GM12874 (cell line): ENCODE data around the gene TAC3.

Experiments
- CTCF ChIP-seq: IDR thresholded peaks from 2 replicates; pipeline ENCODE4 v1.5.1; 2011; ENCODE audit warnings: low read depth, mild to moderate bottlenecking, control low read depth, low read length, moderate library complexity; ENCODE audit not compliant: insufficient read depth

The TAC3 gene

GRCh38 chr12:56991319-56992246 lies 24.7 kb downstream of the TAC3 start:
- no peak for TF ChIP-seq CTCF

DNA sequence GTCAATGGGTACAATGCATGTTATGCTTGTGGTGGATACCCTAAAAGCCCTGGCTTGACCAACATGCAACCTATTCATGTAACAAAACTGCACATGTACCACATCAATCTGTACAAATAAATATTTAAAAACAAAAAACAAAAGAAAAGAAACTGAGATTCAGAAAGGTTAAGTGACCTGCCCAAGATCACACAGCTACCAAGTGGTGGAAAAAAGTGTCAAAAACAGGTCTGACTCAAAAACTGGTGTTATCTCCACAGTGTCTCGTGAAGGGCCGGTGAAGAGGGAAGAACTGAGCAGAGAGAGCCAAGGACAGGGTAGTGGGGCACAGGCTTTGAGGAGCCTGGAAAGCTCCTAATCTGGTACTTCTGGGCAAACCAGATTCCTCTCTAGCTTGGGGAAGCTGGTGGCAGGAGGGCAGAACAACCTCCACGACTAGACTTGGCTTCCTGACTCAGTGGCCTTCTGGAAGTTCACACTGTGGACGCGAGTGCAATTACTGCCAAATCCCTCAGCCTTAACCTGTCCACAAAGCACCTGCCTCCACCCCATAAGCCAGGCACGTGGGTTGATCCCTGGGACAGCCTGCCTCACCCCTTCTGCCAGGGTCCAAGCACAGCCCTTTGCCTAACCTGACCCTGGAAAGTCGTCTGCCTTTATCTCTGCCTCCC lies 25.5 kb downstream of the TAC3 start:
- TF ChIP-seq CTCF, result no peak

DNA sequence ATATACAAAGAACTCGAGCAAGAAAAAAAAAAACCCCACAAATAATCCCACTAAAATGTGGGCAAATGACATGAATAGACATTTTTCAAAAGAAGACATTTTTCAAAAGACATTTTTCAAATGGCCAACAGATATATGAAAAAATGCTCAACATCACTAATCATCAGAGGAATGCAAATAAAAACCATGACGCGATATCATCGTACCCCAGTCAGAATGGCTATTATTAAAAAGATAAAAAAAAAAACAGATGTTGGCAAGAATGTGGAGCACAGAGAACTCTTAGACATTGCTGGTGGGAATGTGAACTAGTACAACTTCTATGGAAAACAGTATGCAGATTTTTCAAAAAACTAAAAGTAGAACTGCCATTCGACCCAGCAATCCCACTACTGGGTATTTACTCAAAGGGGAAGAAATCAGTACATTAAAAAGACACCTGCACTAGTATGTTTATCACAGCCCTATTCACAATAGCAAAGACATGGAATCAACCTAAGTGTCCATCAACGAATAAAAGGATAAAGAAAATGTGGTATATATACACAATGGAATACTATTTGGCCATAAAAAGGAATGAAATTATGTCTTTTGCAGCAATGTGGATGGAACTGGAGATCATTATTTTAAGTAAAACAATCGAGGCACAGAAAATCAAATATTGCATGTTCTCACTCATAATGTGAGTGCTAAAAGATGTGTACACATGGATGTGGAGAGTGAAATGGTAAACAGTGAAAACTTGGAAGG lies 26.3 kb downstream of the TAC3 start:
- no peak for TF ChIP-seq CTCF

DNA sequence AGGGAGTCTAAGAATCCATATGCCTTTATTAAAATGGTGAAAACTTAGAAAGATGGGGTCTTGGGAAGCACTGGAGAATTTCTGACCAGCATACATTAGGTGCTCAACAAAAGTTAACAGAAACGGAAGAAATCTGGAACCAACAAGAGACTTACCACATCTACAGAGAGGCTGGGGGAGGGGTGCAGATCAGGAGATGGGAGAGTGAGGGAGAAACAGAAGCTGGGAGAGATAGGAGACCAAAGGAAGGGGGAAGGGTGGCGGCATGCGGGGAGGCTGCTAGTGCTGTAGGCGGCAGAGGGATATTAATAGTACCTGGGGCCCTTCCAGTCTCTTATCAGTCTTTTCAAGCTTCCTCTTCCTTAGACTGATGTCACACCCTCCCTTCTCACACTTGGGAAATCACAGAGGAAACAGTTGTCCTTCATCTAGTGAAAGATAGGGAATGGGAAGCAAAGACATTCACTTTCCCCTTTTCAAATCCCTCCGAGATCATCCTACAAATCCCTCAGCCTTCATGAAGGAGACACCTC lies 28.1 kb downstream of the TAC3 start:
- no peak for TF ChIP-seq CTCF

- peak; percentile 96 for TF ChIP-seq CTCF
Observed at GRCh38 chr12:56987551-56988053, 28.7 kb downstream of the TAC3 start.

DNA sequence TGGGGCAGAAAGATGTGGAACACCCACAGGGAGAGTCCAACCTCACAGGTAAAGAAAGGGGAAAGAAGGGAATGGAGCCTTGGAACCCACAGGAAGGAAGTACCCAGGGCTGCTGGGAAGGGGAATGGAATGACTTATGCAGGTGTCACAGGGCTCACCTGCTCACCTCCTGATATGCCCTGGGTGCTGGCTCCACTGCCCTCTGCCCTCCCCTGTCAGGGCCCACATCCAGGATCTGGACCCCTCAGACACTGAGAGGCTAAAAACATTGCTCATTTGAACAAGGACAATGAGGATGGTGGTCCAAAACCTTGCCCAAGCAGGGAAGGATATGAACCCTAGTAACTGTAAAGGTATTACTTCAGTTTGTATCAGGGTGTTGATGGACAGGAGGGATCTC lies 29.3 kb downstream of the TAC3 start:
- no peak for TF ChIP-seq CTCF
